ENCODE measurements around the gene WTIP. TPM values are rescaled to one million over a fixed set of nuclear protein-coding genes. Genes with fewer than 3 reads are reported as not detected.
"Not testable (repeated sequence)": the region's sequence is repeated elsewhere in the genome, so short reads cannot be mapped to it uniquely, and the experiment has no call there.

Gene WTIP
- total RNA-seq, 1 experiment from 2014 or later, result 58.0 TPM

DNA sequence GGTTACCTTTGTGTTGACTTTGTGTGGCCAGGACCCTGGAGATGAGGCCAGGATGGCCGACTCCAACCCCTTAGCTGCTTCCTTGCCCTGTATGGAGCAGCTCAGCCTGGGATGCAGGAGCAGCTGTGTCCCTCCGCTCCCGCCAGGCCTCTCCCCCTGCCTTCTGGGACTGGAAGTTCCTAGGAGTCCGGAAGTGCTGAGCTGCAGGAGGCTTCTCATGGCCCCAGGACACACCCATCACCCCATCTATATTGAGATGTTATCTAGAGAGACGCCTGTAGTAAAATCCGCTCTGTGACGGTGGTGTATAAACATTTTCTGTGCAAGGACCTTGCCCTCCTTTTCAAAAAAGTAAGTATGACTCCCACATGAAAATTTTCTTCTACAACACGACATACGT, 27.0 kb downstream of the WTIP start:
- ChIA-PET CTCF (no interaction called here), POLR2A (no interaction called here)
- no peak for DNase-seq
- H3K4me1 ChIP-seq, result no peaks in the 10 kb centered on the region
- Mint-ChIP-seq H3K36me3 (ENCODE audit: insufficient read depth, unreplicated experiment) (peaks cover 62% of the 10 kb centered on the region), H3K4me1 (ENCODE audit: low read depth, unreplicated experiment) (peaks cover 7% of the 10 kb centered on the region), H3K9me3 (ENCODE audit: unreplicated experiment) (peaks cover 11% of the 10 kb centered on the region), H3K4me3 (ENCODE audit: unreplicated experiment) (no peak overlapping the region), H3K27ac (ENCODE audit: unreplicated experiment) (no peak overlapping the region), H3K27me3 (ENCODE audit: insufficient read depth, unreplicated experiment) (no peaks in the 10 kb centered on the region)
- intact Hi-C loops (cut with micrococcal nuclease; ENCODE audit: unreplicated experiment), result no loop called here
- H3K4me3 ChIP-seq (ENCODE audit: low read depth, low read length), result no peak overlapping the region
- H3K9me3 ChIP-seq, result peaks cover 21% of the 10 kb centered on the region
- H3K36me3 ChIP-seq (ENCODE audit: control insufficient read depth, insufficient read depth, low read length), result no peaks in the 10 kb centered on the region; the same call in 1 of the 2 replicates
- BruUV-seq (replicated peaks), result no TSS peak
- TF ChIP-seq CTCF (IDR thresholded peaks at IDR 0.05; ENCODE audit: insufficient read depth in 1 of 2, low read depth in 1 of 2, low read length in 1 of 2, severe bottlenecking in 1 of 2, unreplicated experiment in 1 of 2), result no peak
- no peaks in the 10 kb centered on the region for H3K27me3 ChIP-seq (replicated peaks; ENCODE audit: control insufficient read depth, insufficient read depth, low read length)

DNA sequence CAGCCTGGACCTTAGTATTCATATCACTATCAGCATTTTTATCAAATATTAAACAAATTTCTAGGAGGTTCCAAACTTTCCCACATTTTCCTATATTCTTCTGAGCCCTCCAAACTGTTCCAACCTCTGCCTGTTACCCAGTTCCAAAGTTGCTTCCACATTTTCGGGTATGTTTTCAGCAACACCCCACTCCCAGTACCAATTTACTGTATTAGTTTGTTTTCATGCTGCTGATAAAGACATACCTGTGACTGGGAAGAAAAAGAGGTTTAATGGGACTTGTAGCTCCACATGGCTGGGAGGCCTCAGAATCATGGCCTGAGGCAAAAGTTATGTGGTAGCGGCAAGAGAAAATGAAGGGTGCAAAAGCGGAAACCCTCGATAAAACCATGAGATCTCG, 29.3 kb downstream of the WTIP start:
- CTCF ChIA-PET; POLR2A ChIA-PET; intact Hi-C loops (cut with micrococcal nuclease; ENCODE audit: unreplicated experiment): not testable (repeated sequence)

DNA sequence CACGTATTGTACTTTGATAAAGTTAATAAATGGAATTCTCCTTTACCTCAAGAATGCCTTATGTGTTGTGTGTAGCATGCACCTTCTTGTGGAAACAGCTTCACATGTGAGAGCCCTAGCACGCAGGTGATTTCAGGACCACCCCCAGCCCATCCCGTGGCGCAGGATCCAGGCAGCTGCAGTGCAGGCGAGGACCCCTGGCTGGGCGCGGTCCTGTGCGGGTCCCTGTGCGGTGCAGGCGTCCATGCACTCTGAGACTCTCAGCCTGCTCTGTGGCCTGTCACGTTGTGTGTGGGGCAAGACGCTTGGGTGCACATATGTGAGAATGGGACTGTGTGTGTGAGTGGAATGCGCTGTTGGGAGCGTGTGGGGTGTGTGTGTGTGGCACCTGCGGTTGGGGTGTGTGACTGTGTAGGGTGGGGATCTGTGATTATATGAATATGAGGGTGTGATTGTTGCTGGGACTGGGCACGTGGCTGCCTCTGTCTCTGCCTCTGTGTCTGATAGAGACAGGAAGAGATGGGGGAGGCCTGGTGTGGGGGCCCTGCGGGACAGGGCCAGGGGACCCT, 30.8 kb downstream of the WTIP start:
- Histone ChIP-seq H3K4me3 (ENCODE audit: low read depth, low read length) (no peak overlapping the region), H3K36me3 (ENCODE audit: control insufficient read depth, insufficient read depth, low read length) (no peaks in the 10 kb centered on the region; the same call in 1 of the 2 replicates), H3K4me1 (no peaks in the 10 kb centered on the region), H3K9me3 (peaks cover 21% of the 10 kb centered on the region), H3K27me3 (replicated peaks; ENCODE audit: control insufficient read depth, insufficient read depth, low read length) (no peaks in the 10 kb centered on the region)
- peaks cover 27% of the 10 kb centered on the region for H3K36me3 Mint-ChIP-seq (ENCODE audit: insufficient read depth, unreplicated experiment)
- no peak overlapping the region for H3K4me3 Mint-ChIP-seq (ENCODE audit: unreplicated experiment)
- no peak for TF ChIP-seq CTCF (IDR thresholded peaks at IDR 0.05; ENCODE audit: insufficient read depth in 1 of 2, low read depth in 1 of 2, low read length in 1 of 2, severe bottlenecking in 1 of 2, unreplicated experiment in 1 of 2)
- no TSS peak for BruUV-seq (replicated peaks)
- CTCF ChIA-PET, result no interaction called here
- H3K27me3 Mint-ChIP-seq (ENCODE audit: insufficient read depth, unreplicated experiment), result peaks cover 5% of the 10 kb centered on the region
- no peak overlapping the region for H3K27ac Mint-ChIP-seq (ENCODE audit: unreplicated experiment)
- POLR2A ChIA-PET, result no interaction called here
- intact Hi-C loops (cut with micrococcal nuclease; ENCODE audit: unreplicated experiment), result no loop called here
- no peak for DNase-seq
- no peaks in the 10 kb centered on the region for H3K4me1 Mint-ChIP-seq (ENCODE audit: low read depth, unreplicated experiment)
- H3K9me3 Mint-ChIP-seq (ENCODE audit: unreplicated experiment), result peaks cover 11% of the 10 kb centered on the region

More for the DNA sequence above, 29.3 kb downstream of the WTIP start:
- H3K27me3 Mint-ChIP-seq (ENCODE audit: insufficient read depth, unreplicated experiment); H3K4me3 Mint-ChIP-seq (ENCODE audit: unreplicated experiment); H3K4me3 ChIP-seq (ENCODE audit: low read depth, low read length); H3K27ac Mint-ChIP-seq (ENCODE audit: unreplicated experiment); DNase-seq; H3K27me3 ChIP-seq (replicated peaks; ENCODE audit: control insufficient read depth, insufficient read depth, low read length); H3K36me3 ChIP-seq (ENCODE audit: control insufficient read depth, insufficient read depth, low read length); BruUV-seq (replicated peaks); H3K4me1 Mint-ChIP-seq (ENCODE audit: low read depth, unreplicated experiment); H3K4me1 ChIP-seq: not testable (repeated sequence)
- Mint-ChIP-seq H3K36me3 (ENCODE audit: insufficient read depth, unreplicated experiment) (peaks cover 39% of the 10 kb centered on the region), H3K9me3 (ENCODE audit: unreplicated experiment) (peaks cover 11% of the 10 kb centered on the region)
- peaks cover 21% of the 10 kb centered on the region for H3K9me3 ChIP-seq

DNA sequence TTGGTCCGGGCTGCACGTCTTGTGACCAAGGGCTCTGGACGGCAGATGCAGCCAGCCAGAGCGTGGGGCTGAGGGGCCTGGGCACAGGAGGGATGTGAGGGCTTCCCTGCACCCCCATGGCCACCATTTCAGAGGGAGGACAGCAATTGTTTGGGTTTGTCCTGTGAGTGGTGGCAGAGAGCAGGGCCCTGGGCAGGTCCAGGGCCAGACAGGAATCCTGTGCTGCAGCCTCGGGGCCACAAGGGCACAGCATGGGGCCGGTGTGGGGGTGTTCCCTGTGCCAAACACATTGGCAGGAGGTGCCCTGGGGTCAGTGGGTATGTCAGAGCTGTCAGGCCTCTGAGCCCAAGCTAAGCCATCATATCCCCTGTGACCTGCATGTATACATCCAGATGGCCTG, 32.2 kb downstream of the WTIP start:
- no TSS peak for BruUV-seq (replicated peaks)
- no peak for TF ChIP-seq CTCF (IDR thresholded peaks at IDR 0.05; ENCODE audit: insufficient read depth in 1 of 2, low read depth in 1 of 2, low read length in 1 of 2, severe bottlenecking in 1 of 2, unreplicated experiment in 1 of 2)
- POLR2A ChIA-PET, result no interaction called here

More for the DNA sequence above, 32.2 kb downstream of the WTIP start:
- peaks cover 14% of the 10 kb centered on the region for H3K36me3 Mint-ChIP-seq (ENCODE audit: insufficient read depth, unreplicated experiment)
- CTCF ChIA-PET, result no interaction called here
- H3K4me3 Mint-ChIP-seq (ENCODE audit: unreplicated experiment), result no peak overlapping the region
- H3K4me1 Mint-ChIP-seq (ENCODE audit: low read depth, unreplicated experiment), result no peaks in the 10 kb centered on the region
- peaks cover 5% of the 10 kb centered on the region for H3K27me3 Mint-ChIP-seq (ENCODE audit: insufficient read depth, unreplicated experiment)
- intact Hi-C loops (cut with micrococcal nuclease; ENCODE audit: unreplicated experiment), result no loop called here
- no peaks in the 10 kb centered on the region for H3K4me1 ChIP-seq
- peaks cover 9% of the 10 kb centered on the region for H3K9me3 Mint-ChIP-seq (ENCODE audit: unreplicated experiment)
- H3K27me3 ChIP-seq (replicated peaks; ENCODE audit: control insufficient read depth, insufficient read depth, low read length), result no peaks in the 10 kb centered on the region
- H3K36me3 ChIP-seq (ENCODE audit: control insufficient read depth, insufficient read depth, low read length), result no peaks in the 10 kb centered on the region
- H3K4me3 ChIP-seq (ENCODE audit: low read depth, low read length), result no peak overlapping the region
- H3K27ac Mint-ChIP-seq (ENCODE audit: unreplicated experiment), result no peak overlapping the region
- peaks cover 21% of the 10 kb centered on the region for H3K9me3 ChIP-seq
- DNase-seq, result no peak
